GM12892 (cell line): ENCODE measurements around the gene FBH1.

Experiments used
- POLR2A ChIP-seq: IDR thresholded peaks from 2 replicates; pipeline ENCODE4 v1.6.1; 2011; ENCODE audit warnings: low read depth, low read length, control low read depth
- POLR2AphosphoS5 ChIP-seq: IDR thresholded peaks from 2 replicates; pipeline ENCODE4 v1.6.1; 2011; ENCODE audit warnings: low read depth, low read length, control low read depth
- TAF1 ChIP-seq: IDR thresholded peaks from 2 replicates; pipeline ENCODE4 v1.6.1; 2011; ENCODE audit warnings: low read depth, mild to moderate bottlenecking, control low read depth, low read length, borderline replicate concordance

GRCh38 chr10:5952731-5953385, 62.8 kb downstream of the FBH1 start:
- TF ChIP-seq POLR2A: no peak
- no peak for TF ChIP-seq POLR2AphosphoS5
- TF ChIP-seq TAF1: no peak
